Panc1 (cell line): Measurements from ENCODE around the gene SLC38A10. TPM values are rescaled to one million over a fixed set of nuclear protein-coding genes. Genes with fewer than 3 reads are reported as not detected.
A peak's percentile ranks its signal among the peaks of the same experiment; 100 is the strongest.

Experiments used
- ATAC-seq: fragments of 200-7000 bp; cut with Tn5 transposase; 2 replicates; pipeline ENCODE4 v1.9.1; 2020; ENCODE audit warnings: mild to moderate bottlenecking, moderate library complexity
- BruUV-seq: library from RNA; stranded (reverse); fragments of 400-500 nt; replicated peaks from 2 replicates; lab custom pipeline; 2021; lab: Mats Ljungman, UMichigan
- CTCF ChIA-PET: fragments of 300-600 bp; sonication (Branson Sonifier 250); formaldehyde crosslinking; loops from one replicate; lab custom pipeline; 2022; ENCODE audit warnings: antibody characterized with exemption; lab: Charles Lee
- POLR2A ChIA-PET: fragments of 300-600 bp; sonication (Branson Sonifier 250); formaldehyde crosslinking; loops from one replicate; lab custom pipeline; 2022; ENCODE audit warnings: antibody characterized with exemption; lab: Charles Lee
- DNase-seq: peaks from one replicate; pipeline ENCODE4 v3.0.0-alpha.2; 2010; ENCODE audit warnings: low read depth, low spot score
- H3K27ac ChIP-seq: 2 replicates; pipeline ENCODE4 v1.5.1; 2011; ENCODE audit warnings: mild to moderate bottlenecking, low read length, inconsistent platforms
- H3K27me3 ChIP-seq: fragments of 200-500 bp; sonication (Bioruptor generic); 2 replicates; pipeline ENCODE4 v1.6.0; 2014; ENCODE audit warnings: low read length, inconsistent platforms; ENCODE audit not compliant: control insufficient read depth, insufficient read depth
- H3K36me3 ChIP-seq: fragments of 200-500 bp; sonication (Bioruptor generic); 2 replicates; pipeline ENCODE4 v1.5.1; 2014; ENCODE audit warnings: inconsistent platforms, mild to moderate bottlenecking, low read length, moderate library complexity; ENCODE audit not compliant: control insufficient read depth, insufficient read depth
- H3K4me1 ChIP-seq: 2 replicates; pipeline ENCODE4 v1.5.1; 2011; ENCODE audit warnings: inconsistent platforms, mild to moderate bottlenecking, low read length, moderate library complexity; ENCODE audit not compliant: control insufficient read depth, insufficient read depth
- H3K4me3 ChIP-seq, 2 experiments: 2 replicates each; pipeline ENCODE4 v1.5.1; 2011 to 2012; ENCODE audit warnings: low read depth in 2 of 2, low read length in 2 of 2, mild to moderate bottlenecking in 2 of 2, inconsistent platforms in 1 of 2, moderate library complexity in 1 of 2
- H3K9me3 ChIP-seq: fragments of 200-500 bp; sonication (Bioruptor generic); 2 replicates; pipeline ENCODE4 v1.5.1; 2014; ENCODE audit warnings: low read depth, mild to moderate bottlenecking, inconsistent platforms, low read length, moderate library complexity; ENCODE audit not compliant: control insufficient read depth, insufficient read depth
- POLR2AphosphoS5 ChIP-seq: IDR thresholded peaks from 2 replicates; pipeline ENCODE4 v1.6.1; 2012; ENCODE audit warnings: mild to moderate bottlenecking, low read depth, low read length, moderate library complexity
- SIN3A ChIP-seq: IDR thresholded peaks from 2 replicates; pipeline ENCODE4 v1.6.1; 2012; ENCODE audit warnings: low read depth, mild to moderate bottlenecking, low read length, moderate library complexity, borderline replicate concordance; ENCODE audit not compliant: insufficient read depth
- TCF7L2 ChIP-seq: IDR thresholded peaks from 2 replicates; pipeline ENCODE4 v1.6.1; 2011; ENCODE audit warnings: mild to moderate bottlenecking, low read depth, low read length, inconsistent platforms
- in situ Hi-C: cut with HindIII; loops from 2 replicates; pipeline ENCODE4 v1.10.0; 2016; ENCODE audit warnings: low sequenced_read_pairs, low pct_unique_long_range_greater_than_20kb
- intact Hi-C: fragments of 100-400 bp; cut with micrococcal nuclease; formaldehyde crosslinking; loops from one replicate; pipeline ENCODE4 v1.10.0; 2022; ENCODE audit not compliant: unreplicated experiment
- total RNA-seq: library from RNA; stranded (reverse); gene quantifications from one replicate; pipeline ENCODE4 v1.2.1, GENCODE V29; 2021; ENCODE audit not compliant: unreplicated experiment
- TF ChIP-seq, protein P1 (sequence below), 2 experiments: IDR thresholded peaks; 2 replicates each; pipeline ENCODE4 v1.6.1; 2011 to 2012; ENCODE audit warnings: low read depth in 2 of 2, control low read depth in 1 of 2, low read length in 1 of 2, mild to moderate bottlenecking in 1 of 2, moderate library complexity in 1 of 2; ENCODE audit not compliant: insufficient read depth in 1 of 2
- TF ChIP-seq, protein P2 (sequence below): fragments of 450-650 bp; IDR thresholded peaks from 2 replicates; pipeline ENCODE4 v1.5.1; 2017; ENCODE audit warnings: mild to moderate bottlenecking

Gene SLC38A10
- total RNA-seq, 1 experiment from 2014 or later: 188 TPM

DNA sequence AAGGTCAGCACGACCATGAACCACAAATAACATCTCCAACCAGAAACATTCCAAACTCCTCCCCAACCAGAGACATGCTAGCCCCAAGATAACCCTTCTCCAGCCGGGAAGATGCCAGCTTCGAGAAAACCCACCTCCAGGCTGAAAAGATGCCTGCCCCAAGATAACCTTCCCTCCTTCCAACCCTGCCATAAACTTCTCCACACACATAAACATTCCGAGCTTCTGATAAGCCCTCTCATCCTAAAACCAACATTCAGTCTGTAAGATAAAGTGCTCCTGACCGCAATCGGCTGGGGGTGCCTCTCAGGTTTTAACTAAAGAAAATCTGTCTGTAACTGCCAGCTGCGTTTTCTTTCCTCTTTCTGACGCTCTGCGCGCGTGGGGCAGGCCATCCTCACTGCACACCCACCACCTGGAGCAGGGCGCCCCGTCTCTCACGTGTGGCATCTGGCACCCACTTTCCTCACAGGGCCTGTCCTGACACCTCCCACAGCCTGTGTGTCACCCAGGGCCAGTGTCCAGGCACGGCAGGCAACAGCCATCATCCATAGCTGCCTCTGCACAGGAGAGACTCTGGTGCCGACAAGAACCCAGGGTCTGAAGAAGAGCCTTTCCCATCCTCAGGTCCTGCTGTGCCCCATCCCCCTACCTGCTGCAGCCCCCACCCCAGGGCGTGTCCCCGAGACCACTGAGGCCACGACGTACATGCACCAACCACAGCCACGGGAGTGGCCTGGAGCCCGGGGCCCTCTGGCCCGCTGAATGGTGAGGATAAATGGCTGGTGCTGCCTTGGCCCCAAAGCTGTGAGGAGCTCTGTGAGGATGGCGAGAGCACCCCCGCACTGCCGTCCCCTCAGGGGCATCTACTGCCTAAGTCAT, 59.9 kb downstream of the SLC38A10 start:
- CTCF ChIA-PET: no interaction called here

DNA sequence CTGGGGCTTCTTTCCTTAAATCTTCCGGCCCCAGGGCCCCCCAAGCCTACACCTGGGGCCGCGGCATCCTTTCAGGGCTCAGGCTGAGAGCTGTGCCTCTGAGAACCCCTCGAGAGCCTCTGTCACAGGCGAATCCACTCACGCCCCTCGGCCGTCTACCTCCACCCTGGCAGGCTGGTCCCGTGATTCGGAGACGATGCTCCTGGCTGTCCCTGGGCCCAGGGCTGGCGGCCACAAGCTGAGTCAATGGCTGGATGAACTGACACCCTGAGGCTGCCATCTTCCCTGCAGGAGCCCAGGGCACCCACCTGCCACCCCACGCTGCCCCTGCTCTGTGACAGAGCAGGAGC, 60.6 kb downstream of the SLC38A10 start:
- no peak overlapping the region for H3K27ac ChIP-seq
- ChIA-PET POLR2A (no interaction called here), CTCF (no interaction called here)
- TF ChIP-seq TCF7L2: no peak
- no peak for TF ChIP-seq SIN3A
- TF ChIP-seq POLR2AphosphoS5: no peak
- TF ChIP-seq, protein P1, sequence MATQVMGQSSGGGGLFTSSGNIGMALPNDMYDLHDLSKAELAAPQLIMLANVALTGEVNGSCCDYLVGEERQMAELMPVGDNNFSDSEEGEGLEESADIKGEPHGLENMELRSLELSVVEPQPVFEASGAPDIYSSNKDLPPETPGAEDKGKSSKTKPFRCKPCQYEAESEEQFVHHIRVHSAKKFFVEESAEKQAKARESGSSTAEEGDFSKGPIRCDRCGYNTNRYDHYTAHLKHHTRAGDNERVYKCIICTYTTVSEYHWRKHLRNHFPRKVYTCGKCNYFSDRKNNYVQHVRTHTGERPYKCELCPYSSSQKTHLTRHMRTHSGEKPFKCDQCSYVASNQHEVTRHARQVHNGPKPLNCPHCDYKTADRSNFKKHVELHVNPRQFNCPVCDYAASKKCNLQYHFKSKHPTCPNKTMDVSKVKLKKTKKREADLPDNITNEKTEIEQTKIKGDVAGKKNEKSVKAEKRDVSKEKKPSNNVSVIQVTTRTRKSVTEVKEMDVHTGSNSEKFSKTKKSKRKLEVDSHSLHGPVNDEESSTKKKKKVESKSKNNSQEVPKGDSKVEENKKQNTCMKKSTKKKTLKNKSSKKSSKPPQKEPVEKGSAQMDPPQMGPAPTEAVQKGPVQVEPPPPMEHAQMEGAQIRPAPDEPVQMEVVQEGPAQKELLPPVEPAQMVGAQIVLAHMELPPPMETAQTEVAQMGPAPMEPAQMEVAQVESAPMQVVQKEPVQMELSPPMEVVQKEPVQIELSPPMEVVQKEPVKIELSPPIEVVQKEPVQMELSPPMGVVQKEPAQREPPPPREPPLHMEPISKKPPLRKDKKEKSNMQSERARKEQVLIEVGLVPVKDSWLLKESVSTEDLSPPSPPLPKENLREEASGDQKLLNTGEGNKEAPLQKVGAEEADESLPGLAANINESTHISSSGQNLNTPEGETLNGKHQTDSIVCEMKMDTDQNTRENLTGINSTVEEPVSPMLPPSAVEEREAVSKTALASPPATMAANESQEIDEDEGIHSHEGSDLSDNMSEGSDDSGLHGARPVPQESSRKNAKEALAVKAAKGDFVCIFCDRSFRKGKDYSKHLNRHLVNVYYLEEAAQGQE (IDR thresholded peaks at IDR 0.05; ENCODE audit: insufficient read depth in 1 of 2, low read depth in 2 of 2, low read length in 1 of 2): no peak
- TF ChIP-seq, protein P2, sequence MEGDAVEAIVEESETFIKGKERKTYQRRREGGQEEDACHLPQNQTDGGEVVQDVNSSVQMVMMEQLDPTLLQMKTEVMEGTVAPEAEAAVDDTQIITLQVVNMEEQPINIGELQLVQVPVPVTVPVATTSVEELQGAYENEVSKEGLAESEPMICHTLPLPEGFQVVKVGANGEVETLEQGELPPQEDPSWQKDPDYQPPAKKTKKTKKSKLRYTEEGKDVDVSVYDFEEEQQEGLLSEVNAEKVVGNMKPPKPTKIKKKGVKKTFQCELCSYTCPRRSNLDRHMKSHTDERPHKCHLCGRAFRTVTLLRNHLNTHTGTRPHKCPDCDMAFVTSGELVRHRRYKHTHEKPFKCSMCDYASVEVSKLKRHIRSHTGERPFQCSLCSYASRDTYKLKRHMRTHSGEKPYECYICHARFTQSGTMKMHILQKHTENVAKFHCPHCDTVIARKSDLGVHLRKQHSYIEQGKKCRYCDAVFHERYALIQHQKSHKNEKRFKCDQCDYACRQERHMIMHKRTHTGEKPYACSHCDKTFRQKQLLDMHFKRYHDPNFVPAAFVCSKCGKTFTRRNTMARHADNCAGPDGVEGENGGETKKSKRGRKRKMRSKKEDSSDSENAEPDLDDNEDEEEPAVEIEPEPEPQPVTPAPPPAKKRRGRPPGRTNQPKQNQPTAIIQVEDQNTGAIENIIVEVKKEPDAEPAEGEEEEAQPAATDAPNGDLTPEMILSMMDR: no peak
- H3K9me3 ChIP-seq: no peaks in the 10 kb centered on the region
- H3K4me1 ChIP-seq: peaks cover 18% of the 10 kb centered on the region
- BruUV-seq: TSS peak; percentile 65
- peaks cover 8% of the 10 kb centered on the region; the same call in 1 of the 2 replicates for H3K36me3 ChIP-seq
- H3K27me3 ChIP-seq: no peaks in the 10 kb centered on the region
- ATAC-seq (no peak), DNase-seq (no peak)
- H3K4me3 ChIP-seq: no peak overlapping the region
- in situ Hi-C loops (no loop called here), intact Hi-C loops (no loop called here)

More for the DNA sequence above, 59.9 kb downstream of the SLC38A10 start:
- intact Hi-C loops (no loop called here), in situ Hi-C loops (no loop called here)
- no peak overlapping the region for H3K4me3 ChIP-seq
- ATAC-seq (no peak), DNase-seq (no peak)
- no peak overlapping the region for H3K27ac ChIP-seq
- H3K4me1 ChIP-seq: peaks cover 21% of the 10 kb centered on the region
- TF ChIP-seq POLR2AphosphoS5: no peak
- TF ChIP-seq, protein P1 (IDR thresholded peaks at IDR 0.05; ENCODE audit: insufficient read depth in 1 of 2, low read depth in 2 of 2, low read length in 1 of 2): no peak
- no peak for TF ChIP-seq TCF7L2
- TF ChIP-seq SIN3A: no peak
- TF ChIP-seq, protein P2: no peak
- no peaks in the 10 kb centered on the region for H3K27me3 ChIP-seq
- peaks cover 11% of the 10 kb centered on the region; the same call in 1 of the 2 replicates for H3K36me3 ChIP-seq
- H3K9me3 ChIP-seq: no peaks in the 10 kb centered on the region
- POLR2A ChIA-PET: interaction anchor here (0.5 to 0.6 kb wide), 2 partner anchors 88 to 273 kb away, joined by 4 to 8 read pairs; no protein-coding TSS in a partner anchor
- BruUV-seq: no TSS peak
